ENCODE data around the gene DIPK2A.

Gene DIPK2A

DNA sequence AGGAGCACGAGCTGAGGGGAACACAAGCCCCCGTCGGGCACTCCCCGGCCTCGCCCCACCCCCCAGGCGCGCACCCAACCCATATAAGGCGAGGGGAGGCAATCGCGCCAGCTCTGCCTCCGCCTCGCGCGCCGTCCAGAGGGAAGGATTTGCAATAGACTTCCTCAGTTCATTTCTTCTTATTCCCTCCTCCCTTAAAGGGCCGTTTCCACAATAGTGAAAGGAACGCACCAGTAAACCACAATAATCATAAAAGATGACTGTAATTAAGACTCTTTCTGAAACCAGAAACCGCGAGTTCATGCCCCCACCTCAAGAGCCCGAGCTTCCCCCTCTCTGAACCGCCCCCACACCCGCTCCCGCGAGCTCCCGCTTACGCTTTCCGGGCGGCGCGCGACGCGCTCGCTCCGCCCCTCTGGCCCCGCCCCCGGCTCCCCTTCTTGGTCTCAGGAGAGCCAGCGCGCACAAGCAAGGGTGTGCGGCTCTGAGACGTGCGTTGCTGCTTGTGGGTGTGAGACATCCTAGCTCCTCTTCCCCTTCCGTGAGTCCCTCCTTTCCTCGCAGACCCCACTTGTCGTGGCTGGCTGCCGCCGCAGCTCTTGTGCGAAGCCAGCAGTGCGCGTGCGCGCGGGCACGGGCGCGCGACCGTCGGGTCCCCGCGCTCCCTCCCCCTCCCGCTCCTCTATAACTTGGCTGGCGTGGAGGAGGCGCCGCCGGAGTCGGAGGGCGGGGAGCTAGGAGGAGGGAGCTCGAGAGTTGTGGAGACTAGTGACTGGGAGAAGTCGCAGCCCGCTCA lies at the start of gene DIPK2A:
Gene DIPK2A (plus strand): TSS at position 465 of the 796 bp plus-strand sequence. CDS start 510 bp downstream, outside the sequence.
- peak; percentile 83 for DNase-seq (ENCODE audit: low read depth)

- DNase-seq (ENCODE audit: low read depth), result no peak
These were observed 46.9 kb upstream of the DIPK2A start for GRCh38 chr3:143924522-143925285.

- DNase-seq (ENCODE audit: low read depth), result no peak
These were observed 43.6 kb upstream of the DIPK2A start for GRCh38 chr3:143928056-143928455.

GRCh38 chr3:143928541-143929255 lies 42.9 kb upstream of the DIPK2A start:
- DNase-seq (ENCODE audit: low read depth), result no peak

DNA sequence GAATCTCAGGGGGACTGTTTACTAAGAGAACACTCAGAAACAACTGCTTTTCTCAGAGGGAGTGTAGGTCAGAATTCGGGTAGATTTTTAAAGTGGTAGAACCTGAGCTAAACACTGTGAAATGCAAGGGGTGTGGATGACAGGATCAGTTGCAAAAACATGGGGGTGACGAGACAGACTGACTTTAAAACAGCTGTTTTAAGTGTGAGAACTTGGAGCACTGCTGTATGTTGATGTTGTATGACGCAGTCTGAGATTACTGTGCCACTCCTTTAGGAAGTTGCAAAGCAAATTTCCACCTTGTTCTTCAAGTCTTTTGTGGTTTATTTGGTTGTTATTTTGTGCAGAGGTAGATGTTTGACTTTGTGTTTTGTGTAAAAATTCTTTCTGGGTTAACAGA lies 36.8 kb upstream of the DIPK2A start:
- DNase-seq (ENCODE audit: low read depth), result no peak

- no peak for DNase-seq (ENCODE audit: low read depth)
These were observed 35.9 kb upstream of the DIPK2A start for GRCh38 chr3:143935678-143936077.

GRCh38 chr3:143950810-143951209 lies 20.8 kb upstream of the DIPK2A start:
- no peak for DNase-seq (ENCODE audit: low read depth)

GRCh38 chr3:143951351-143951971 lies 20.2 kb upstream of the DIPK2A start:
- DNase-seq (ENCODE audit: low read depth), result no peak

DNA sequence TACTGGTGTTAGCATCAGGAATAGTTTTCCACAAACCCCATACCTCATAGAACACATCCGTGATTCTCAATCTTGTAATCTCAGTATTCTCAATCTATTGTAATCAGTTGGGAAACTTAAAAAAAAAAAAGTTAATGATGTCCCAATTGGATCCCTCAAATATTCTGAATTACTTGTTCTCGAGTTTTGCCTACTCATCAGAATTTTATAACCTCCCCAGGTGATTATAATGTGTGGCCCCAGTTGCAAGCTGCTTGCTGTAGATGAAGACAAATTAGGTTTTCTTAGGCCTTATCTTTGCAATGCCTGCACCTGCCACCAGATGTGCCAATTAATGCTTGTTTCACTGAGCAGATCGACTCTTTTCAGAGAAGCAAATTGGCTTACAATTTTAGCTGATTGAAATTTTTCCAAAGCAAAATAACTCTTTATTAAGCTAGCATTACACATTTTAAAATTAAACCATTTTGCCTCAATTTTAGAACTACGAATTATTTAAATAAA lies 19.0 kb upstream of the DIPK2A start:
- DNase-seq (ENCODE audit: low read depth), result no peak

- DNase-seq (ENCODE audit: low read depth), result no peak
These were observed 16.5 kb upstream of the DIPK2A start for GRCh38 chr3:143955113-143955512.

- DNase-seq (ENCODE audit: low read depth), result no peak
These were observed 14.8 kb upstream of the DIPK2A start for GRCh38 chr3:143956838-143957237.

- no peak for DNase-seq (ENCODE audit: low read depth)
These were observed 14.2 kb upstream of the DIPK2A start for GRCh38 chr3:143957453-143957852.

GRCh38 chr3:143958966-143959365 lies 12.7 kb upstream of the DIPK2A start:
- no peak for DNase-seq (ENCODE audit: low read depth)

DNA sequence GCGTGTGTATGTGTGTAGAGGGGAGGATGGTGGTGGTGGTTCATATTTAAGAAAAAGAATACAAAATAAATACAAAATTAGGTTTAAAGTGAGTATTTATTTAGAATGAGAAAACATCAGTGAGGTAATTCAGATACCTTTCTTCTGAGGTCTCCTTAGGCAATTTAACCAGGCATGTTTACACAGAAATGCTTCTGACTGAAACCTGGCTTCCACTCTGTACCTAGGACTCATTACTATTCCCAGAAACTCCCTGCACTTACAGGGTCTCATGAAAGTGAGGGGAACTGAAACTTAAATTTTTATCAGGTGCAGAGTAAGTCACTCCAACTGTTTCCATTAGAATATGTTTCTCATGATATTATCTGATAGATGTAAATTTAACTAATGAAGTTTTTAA lies 10.3 kb upstream of the DIPK2A start:
- no peak for DNase-seq (ENCODE audit: low read depth)

DNA sequence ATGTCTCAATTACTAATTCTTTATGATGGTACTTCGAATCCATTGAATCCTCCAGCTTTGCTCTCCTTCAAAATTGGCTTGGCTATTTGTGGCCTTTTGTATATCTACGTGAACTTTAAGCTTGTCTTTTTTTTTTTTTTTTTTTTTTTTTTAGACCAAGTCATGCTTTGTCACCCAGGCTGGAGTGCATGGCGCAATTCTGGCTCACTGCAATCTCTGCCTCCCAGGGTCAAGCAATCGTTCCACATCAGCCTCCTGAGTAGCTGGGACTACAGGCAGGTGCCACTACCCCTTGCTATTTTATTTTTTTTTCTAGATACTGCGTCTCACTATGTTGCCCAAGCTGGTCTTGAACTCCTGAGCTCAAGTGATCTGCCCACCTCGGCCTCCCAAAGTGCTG lies 7.7 kb upstream of the DIPK2A start:
- DNase-seq (ENCODE audit: low read depth), result no peak

DNA sequence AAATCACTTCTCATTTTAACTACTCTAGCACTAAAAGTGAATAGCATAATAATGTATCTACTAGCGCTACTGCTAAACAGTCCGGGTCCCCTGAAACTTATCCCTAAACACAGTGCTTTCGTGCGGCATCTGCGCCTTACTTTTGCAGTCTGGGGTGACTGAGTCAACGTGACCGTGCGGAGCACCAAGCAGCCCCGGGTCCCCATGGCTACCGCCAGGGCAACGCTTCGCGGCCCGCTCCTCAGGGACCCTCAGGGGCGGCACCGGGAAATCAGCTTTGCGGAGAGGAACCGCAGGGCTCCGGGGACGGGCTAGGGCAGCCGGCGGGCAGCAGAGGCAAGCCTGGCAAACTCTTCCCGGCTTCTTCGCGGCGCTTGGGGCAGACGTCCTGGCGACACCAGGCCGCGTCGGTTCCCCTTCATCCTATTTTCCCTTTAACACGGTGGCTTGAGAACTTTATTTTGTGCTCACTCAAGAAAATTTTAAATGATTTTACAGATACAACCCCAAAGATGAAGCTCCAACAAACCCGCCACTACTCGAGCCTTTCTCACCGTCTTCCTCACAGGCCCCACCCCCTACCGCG lies 757 bp upstream of the DIPK2A start:
- no peak for DNase-seq (ENCODE audit: low read depth)

DNA sequence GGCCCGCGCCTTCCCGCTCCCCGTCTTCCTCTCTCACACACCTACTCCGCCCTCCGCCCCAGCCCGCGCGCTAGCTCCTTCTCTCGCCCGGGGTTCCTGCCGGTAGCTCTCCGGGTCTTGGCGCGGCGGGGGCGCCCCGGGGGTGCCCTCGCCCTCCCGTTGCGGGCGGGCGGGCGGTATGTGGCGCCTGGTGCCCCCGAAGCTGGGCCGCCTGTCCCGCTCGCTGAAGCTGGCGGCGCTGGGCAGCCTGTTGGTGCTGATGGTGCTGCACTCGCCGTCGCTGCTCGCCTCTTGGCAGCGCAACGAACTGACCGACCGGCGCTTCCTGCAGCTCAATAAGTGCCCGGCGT lies 507 bp downstream of the DIPK2A start:
- no peak for DNase-seq (ENCODE audit: low read depth)

GRCh38 chr3:143972505-143973258 lies 1.1 kb downstream of the DIPK2A start:
- no peak for DNase-seq (ENCODE audit: low read depth)

GRCh38 chr3:143973259-143974021 lies 1.8 kb downstream of the DIPK2A start:
- peak; percentile 63 for DNase-seq (ENCODE audit: low read depth)
